ENCODE results near the gene LPAR6. TPM values are rescaled to one million over a fixed set of nuclear protein-coding genes. Genes with fewer than 3 reads are reported as not detected.
A peak's percentile ranks its signal among the peaks of the same experiment; 100 is the strongest.

Gene LPAR6
- total RNA-seq, 3 donors from 2014 or later (not counting 1 experiment from before 2014, with no cell fraction given): 38.5 to 48.9 (median 41.1) TPM

- H3K4me3 ChIP-seq (ENCODE audit: low read length): no peak overlapping the region
- H3K9me3 ChIP-seq (ENCODE audit: control insufficient read depth, insufficient read depth, low read length): no peaks in the 10 kb centered on the region
- Mint-ChIP-seq H3K27me3 (ENCODE audit: low read depth in 2 of 2) (no peaks in the 10 kb centered on the region), H3K4me1 (peaks cover 24 to 41% of the 10 kb centered on the region in 2 donors), H3K36me3 (peaks cover 12% of the 10 kb centered on the region), H3K27ac (peak overlapping the region; percentile 60 to 95), H3K9me3 (peaks cover 0 to 13% of the 10 kb centered on the region in 2 donors), H3K4me3 (peak overlapping the region; percentile 35)
- DNase-seq (no peak), ATAC-seq (no peak)
- H3K27ac ChIP-seq (ENCODE audit: low read length): no peak overlapping the region
- no peaks in the 10 kb centered on the region for H3K36me3 ChIP-seq (ENCODE audit: control insufficient read depth, insufficient read depth, low read length)
- no peaks in the 10 kb centered on the region for H3K27me3 ChIP-seq (ENCODE audit: control insufficient read depth, insufficient read depth, low read length)
- intact Hi-C loops (cut with micrococcal nuclease): loop anchor here (5.0 kb wide), 1 partner anchor 33 kb away; no protein-coding TSS in a partner anchor
- TF ChIP-seq CTCF (IDR thresholded peaks at IDR 0.05): no peak
- H3K4me1 ChIP-seq (ENCODE audit: control insufficient read depth, insufficient read depth, low read length): peaks cover 4% of the 10 kb centered on the region
Observed at GRCh38 chr13:48414501-48414900, 1.6 kb upstream of the LPAR6 start.

GRCh38 chr13:48411841-48412531, 927 bp downstream of the LPAR6 start:
- peak overlapping the region; percentile 95 to 96 for H3K27ac Mint-ChIP-seq
- Histone ChIP-seq H3K27me3 (ENCODE audit: control insufficient read depth, insufficient read depth, low read length) (no peaks in the 10 kb centered on the region), H3K4me3 (ENCODE audit: low read length) (peak overlapping the region; percentile 58), H3K36me3 (ENCODE audit: control insufficient read depth, insufficient read depth, low read length) (no peaks in the 10 kb centered on the region), H3K27ac (ENCODE audit: low read length) (peak overlapping the region; percentile 87), H3K4me1 (ENCODE audit: control insufficient read depth, insufficient read depth, low read length) (peaks cover 4% of the 10 kb centered on the region), H3K9me3 (ENCODE audit: control insufficient read depth, insufficient read depth, low read length) (no peaks in the 10 kb centered on the region)
- H3K36me3 Mint-ChIP-seq: no peaks in the 10 kb centered on the region
- ATAC-seq: peak; percentile 57 to 77 (median 71)
- H3K9me3 Mint-ChIP-seq: no peaks in the 10 kb centered on the region
- intact Hi-C loops (cut with micrococcal nuclease): loop anchor here (5.0 kb wide), 1 partner anchor 35 kb away; no protein-coding TSS in a partner anchor
- H3K27me3 Mint-ChIP-seq (ENCODE audit: low read depth in 2 of 2): no peaks in the 10 kb centered on the region
- peaks cover 42 to 49% of the 10 kb centered on the region in 2 donors for H3K4me1 Mint-ChIP-seq
- peak in 1 of 2 donors; percentile 58 for DNase-seq
- TF ChIP-seq CTCF (IDR thresholded peaks at IDR 0.05): no peak
- 48% methylated on average over 7 of the region's 13 CpGs for WGBS (ENCODE audit: insufficient coverage)
- H3K4me3 Mint-ChIP-seq: peak overlapping the region; percentile 94

- Mint-ChIP-seq H3K27me3 (ENCODE audit: low read depth in 2 of 2) (no peaks in the 10 kb centered on the region), H3K27ac (peak overlapping the region; percentile 95 to 96), H3K36me3 (no peaks in the 10 kb centered on the region), H3K4me3 (peak overlapping the region; percentile 94), H3K9me3 (no peaks in the 10 kb centered on the region), H3K4me1 (peaks cover 42 to 49% of the 10 kb centered on the region in 2 donors)
- ATAC-seq (peak in 2 of 3 donors; percentile 43 to 45), DNase-seq (no peak)
- Histone ChIP-seq H3K36me3 (ENCODE audit: control insufficient read depth, insufficient read depth, low read length) (peaks cover 2% of the 10 kb centered on the region), H3K27ac (ENCODE audit: low read length) (peak overlapping the region; percentile 87), H3K27me3 (ENCODE audit: control insufficient read depth, insufficient read depth, low read length) (no peaks in the 10 kb centered on the region), H3K4me1 (ENCODE audit: control insufficient read depth, insufficient read depth, low read length) (peaks cover 4% of the 10 kb centered on the region), H3K9me3 (ENCODE audit: control insufficient read depth, insufficient read depth, low read length) (no peaks in the 10 kb centered on the region), H3K4me3 (ENCODE audit: low read length) (peak overlapping the region; percentile 58)
- TF ChIP-seq CTCF (IDR thresholded peaks at IDR 0.05): no peak
- intact Hi-C loops (cut with micrococcal nuclease): loop anchor here (5.0 kb wide), 1 partner anchor 36 kb away; no protein-coding TSS in a partner anchor
- WGBS (ENCODE audit: insufficient coverage): 58% methylated on average over 1 of the region's 1 CpG
Observed at GRCh38 chr13:48411147-48411794, 1.6 kb downstream of the LPAR6 start.
